Activated CD8-positive, alpha-beta memory T cell treated with anti-CD3 and anti-CD28 coated beads for 48 hours (primary cell): ENCODE results near the gene SLC5A8.
"Not testable (repeated sequence)": the region's sequence is repeated elsewhere in the genome, so short reads cannot be mapped to it uniquely, and the experiment has no call there.

ENCODE experiments used
- DNase-seq, 3 experiments: peaks; one replicate each; pipeline ENCODE4 v3.0.0-alpha.2; 2020; ENCODE audit warnings: low read depth in 2 of 3, low spot score in 2 of 3

The SLC5A8 gene

GRCh38 chr12:101172316-101172715 is 37.7 kb downstream of the SLC5A8 start:
- no peak for DNase-seq

GRCh38 chr12:101168001-101168400 is 42.0 kb downstream of the SLC5A8 start:
- no peak for DNase-seq

- DNase-seq: no peak
Measured at GRCh38 chr12:101166866-101167265, 43.2 kb downstream of the SLC5A8 start.

- no peak for DNase-seq
Measured at GRCh38 chr12:101165319-101165718, 44.7 kb downstream of the SLC5A8 start.

GRCh38 chr12:101145777-101146431 is 64.1 kb downstream of the SLC5A8 start:
- not testable (repeated sequence) for DNase-seq

GRCh38 chr12:101127521-101128219 is 82.4 kb downstream of the SLC5A8 start:
- no peak for DNase-seq

GRCh38 chr12:101117842-101118241 is 92.2 kb downstream of the SLC5A8 start:
- DNase-seq: no peak

- no peak for DNase-seq
Measured at GRCh38 chr12:101116911-101117310, 93.1 kb downstream of the SLC5A8 start.

GRCh38 chr12:101115326-101115725 is 94.7 kb downstream of the SLC5A8 start:
- no peak for DNase-seq

- no peak for DNase-seq
Measured at GRCh38 chr12:101111441-101111840, 98.6 kb downstream of the SLC5A8 start.

GRCh38 chr12:101110866-101111265 is 99.2 kb downstream of the SLC5A8 start:
- no peak for DNase-seq

- no peak for DNase-seq
Measured at GRCh38 chr12:101108130-101108529, 101.9 kb downstream of the SLC5A8 start.

- no peak for DNase-seq
Measured at GRCh38 chr12:101107032-101107763, 102.8 kb downstream of the SLC5A8 start.
